ENCODE results near the gene NRROS.
"Not testable (repeated sequence)": the region's sequence is repeated elsewhere in the genome, so short reads cannot be mapped to it uniquely, and the experiment has no call there.

NRROS gene

GRCh38 chr3:196639483-196640296 is at the start of gene NRROS:
NRROS (plus strand) TSS chr3:196639694; CDS start chr3:196654540, 14,846 bp downstream.
- Histone ChIP-seq H3K9ac (ENCODE audit: low read length) (peak within 1 kb of the TSS; percentile 58), H3K9me2 (replicated peaks; ENCODE audit: insufficient read depth, low read length) (no peaks in the 10 kb centered on the region), H3K4me3 (ENCODE audit: insufficient read depth, low read length, poor library complexity, severe bottlenecking) (peak within 1 kb of the TSS; percentile 47), H3K27ac (ENCODE audit: low read depth, low read length) (no peak within 1 kb of the TSS), H3K9me3 (ENCODE audit: insufficient read depth, low read length) (no peaks in the 10 kb centered on the region), H3K36me3 (ENCODE audit: low read length) (no peaks in the 10 kb centered on the region), H3K79me2 (ENCODE audit: insufficient read depth, low read length) (no peaks in the 10 kb centered on the region), H2AFZ (ENCODE audit: low read depth, low read length, severe bottlenecking) (peak within 1 kb of the TSS; percentile 72), H4K20me1 (ENCODE audit: low read depth, low read length) (no peaks in the 10 kb centered on the region), H3K27me3 (ENCODE audit: low read length) (no peaks in the 10 kb centered on the region), H3F3A (ENCODE audit: insufficient read depth) (no peaks in the 10 kb centered on the region), H3K4me2 (ENCODE audit: low read depth, low read length, poor library complexity, severe bottlenecking) (peak within 1 kb of the TSS; percentile 67)
- TF ChIP-seq EZH2phosphoT487 (conservative IDR thresholded peaks at IDR 0.05; ENCODE audit: low read length) (no peak), CTCF (IDR thresholded peaks at IDR 0.05; ENCODE audit: insufficient read depth, low read length, poor library complexity, severe bottlenecking) (no peak)

- Histone ChIP-seq H3F3A (ENCODE audit: insufficient read depth) (peaks cover 8% of the 10 kb centered on the region; the same call in 1 of the 2 replicates), H3K27me3 (ENCODE audit: low read length) (no peaks in the 10 kb centered on the region), H3K36me3 (ENCODE audit: low read length) (0 out of 2 replicates have a peak, but pooled peaks cover 6% of the 10 kb centered on the region), H3K4me3 (ENCODE audit: insufficient read depth, low read length, poor library complexity, severe bottlenecking) (no peak overlapping the region), H2AFZ (ENCODE audit: low read depth, low read length, severe bottlenecking) (no peak overlapping the region), H3K79me2 (ENCODE audit: insufficient read depth, low read length) (no peaks in the 10 kb centered on the region), H4K20me1 (ENCODE audit: low read depth, low read length) (no peaks in the 10 kb centered on the region), H3K9ac (ENCODE audit: low read length) (no peak overlapping the region), H3K9me2 (replicated peaks; ENCODE audit: insufficient read depth, low read length) (no peaks in the 10 kb centered on the region), H3K27ac (ENCODE audit: low read depth, low read length) (no peak overlapping the region), H3K9me3 (ENCODE audit: insufficient read depth, low read length) (no peaks in the 10 kb centered on the region), H3K4me2 (ENCODE audit: low read depth, low read length, poor library complexity, severe bottlenecking) (no peak overlapping the region)
- TF ChIP-seq EZH2phosphoT487 (conservative IDR thresholded peaks at IDR 0.05; ENCODE audit: low read length) (no peak), CTCF (IDR thresholded peaks at IDR 0.05; ENCODE audit: insufficient read depth, low read length, poor library complexity, severe bottlenecking) (no peak)
These were observed 49.2 kb upstream of the NRROS start for GRCh38 chr3:196590279-196590678.

- H3K79me2 ChIP-seq (ENCODE audit: insufficient read depth, low read length), result no peaks in the 10 kb centered on the region
- H3K9me3 ChIP-seq (ENCODE audit: insufficient read depth, low read length), result no peaks in the 10 kb centered on the region
- TF ChIP-seq EZH2phosphoT487 (conservative IDR thresholded peaks at IDR 0.05; ENCODE audit: low read length) (no peak), CTCF (IDR thresholded peaks at IDR 0.05; ENCODE audit: insufficient read depth, low read length, poor library complexity, severe bottlenecking) (no peak)
- H3K27ac ChIP-seq (ENCODE audit: low read depth, low read length), result no peak overlapping the region
- no peaks in the 10 kb centered on the region for H3K9me2 ChIP-seq (replicated peaks; ENCODE audit: insufficient read depth, low read length)
- H2AFZ ChIP-seq (ENCODE audit: low read depth, low read length, severe bottlenecking), result no peak overlapping the region
- no peak overlapping the region for H3K4me3 ChIP-seq (ENCODE audit: insufficient read depth, low read length, poor library complexity, severe bottlenecking)
- no peaks in the 10 kb centered on the region for H4K20me1 ChIP-seq (ENCODE audit: low read depth, low read length)
- H3K27me3 ChIP-seq (ENCODE audit: low read length), result no peaks in the 10 kb centered on the region
- no peaks in the 10 kb centered on the region for H3F3A ChIP-seq (ENCODE audit: insufficient read depth)
- no peaks in the 10 kb centered on the region for H3K36me3 ChIP-seq (ENCODE audit: low read length)
- no peak overlapping the region for H3K4me2 ChIP-seq (ENCODE audit: low read depth, low read length, poor library complexity, severe bottlenecking)
- H3K9ac ChIP-seq (ENCODE audit: low read length), result no peak overlapping the region
These were observed 43.1 kb upstream of the NRROS start for GRCh38 chr3:196596355-196596754.

- H3K4me3 ChIP-seq (ENCODE audit: insufficient read depth, low read length, poor library complexity, severe bottlenecking); H3K9me3 ChIP-seq (ENCODE audit: insufficient read depth, low read length); H3K9me2 ChIP-seq (replicated peaks; ENCODE audit: insufficient read depth, low read length); H2AFZ ChIP-seq (ENCODE audit: low read depth, low read length, severe bottlenecking); H3K79me2 ChIP-seq (ENCODE audit: insufficient read depth, low read length); H3K27ac ChIP-seq (ENCODE audit: low read depth, low read length); H3K9ac ChIP-seq (ENCODE audit: low read length); H4K20me1 ChIP-seq (ENCODE audit: low read depth, low read length); H3K27me3 ChIP-seq (ENCODE audit: low read length); H3K4me2 ChIP-seq (ENCODE audit: low read depth, low read length, poor library complexity, severe bottlenecking); H3K36me3 ChIP-seq (ENCODE audit: low read length); H3F3A ChIP-seq (ENCODE audit: insufficient read depth): not testable (repeated sequence)
These were observed 41.3 kb upstream of the NRROS start for GRCh38 chr3:196597971-196598733.

All from SU-DHL-6 (cell line).